Gastrocnemius medialis (tissue), 4 donors: ENCODE results near the gene THAP2. TPM values are rescaled to one million over a fixed set of nuclear protein-coding genes. Genes with fewer than 3 reads are reported as not detected.

Experiments used
- ATAC-seq, 2 donors: fragments of 150-250 bp; one replicate each; pipeline ENCODE4 v1.9.1; 2016
- DNase-seq, 2 donors: peaks; one replicate each; pipeline ENCODE4 v3.0.0-alpha.2; 2019
- H3K27ac ChIP-seq, 4 donors: fragments of 200-600 bp; sonication (generic); 1 replicate in 1 of 4; 2 replicates in 3 of 4; pipeline ENCODE4 v1.5.1; 2016 to 2018; ENCODE audit warnings: mild to moderate bottlenecking in 2 of 4, moderate library complexity in 1 of 4
- H3K27me3 ChIP-seq, 3 donors: fragments of 200-600 bp; sonication (generic) in 2 of 3; 1 replicate in 1 of 3; 2 replicates in 2 of 3; pipeline versions ENCODE4 v1.5.1 to v1.6.0; 2016 to 2019; ENCODE audit warnings: mild to moderate bottlenecking in 1 of 3, moderate library complexity in 1 of 3
- H3K36me3 ChIP-seq, 2 donors: fragments of 200-600 bp; sonication (generic) in 1 of 2; one replicate each; pipeline ENCODE4 v1.5.1; 2017 to 2018
- H3K4me1 ChIP-seq, 2 donors: fragments of 200-600 bp; sonication (generic) in 1 of 2; one replicate each; pipeline ENCODE4 v1.5.1; 2016 to 2017; ENCODE audit warnings: mild to moderate bottlenecking in 2 of 2
- H3K4me3 ChIP-seq, 4 donors: fragments of 200-600 bp; sonication (generic) in 3 of 4; 1 replicate in 1 of 4; 2 replicates in 3 of 4; pipeline ENCODE4 v1.5.1; 2016 to 2019; ENCODE audit warnings: mild to moderate bottlenecking in 2 of 4
- H3K9me3 ChIP-seq, 3 donors: fragments of 200-600 bp; sonication (generic) in 2 of 3; 1 replicate in 1 of 3; 2 replicates in 2 of 3; pipeline ENCODE4 v1.5.1; 2016 to 2019
- CTCF ChIP-seq, 5 experiments: fragments of 450-650 bp in 3 of 5; fragments of 200-600 bp in 2 of 5; sonication (generic) in 2 of 5; IDR thresholded peaks in 4 of 5; conservative IDR thresholded peaks in 1 of 5; 1 replicate in 4 of 5; 2 replicates in 1 of 5; pipeline ENCODE4 v1.5.1; 2016 to 2019; ENCODE audit warnings: antibody characterized with exemption in 5 of 5, mild to moderate bottlenecking in 3 of 5, moderate library complexity in 3 of 5
- POLR2A ChIP-seq, 2 donors: fragments of 450-650 bp; IDR thresholded peaks; one replicate each; pipeline ENCODE4 v1.6.1; 2017; ENCODE audit warnings: antibody characterized with exemption in 2 of 2, mild to moderate bottlenecking in 2 of 2, moderate library complexity in 2 of 2
- in situ Hi-C, 4 donors: fragments of 200-750 bp; cut with MboI; loops; one replicate each; pipeline versions ENCODE4 v1.15.0 to v1.8.0; 2017; ENCODE audit warnings: low sequenced_read_pairs in 4 of 4
- intact Hi-C: fragments of 100-400 bp; cut with DNase I; formaldehyde crosslinking; loops from one replicate; pipeline ENCODE4 v1.15.1; 2023; ENCODE audit warnings: low total_unique reads
- total RNA-seq, 4 donors: library from RNA; depleted of rRNA; stranded (reverse); fragments of >200 nt; gene quantifications; one replicate each; pipeline versions ENCODE4 v1.1.0 to v1.2.3, GENCODE V29; 2016

THAP2 gene
- total RNA-seq, 4 donors from 2014 or later = 0.93 to 6.6 (median 3.2) TPM

GRCh38 chr12:71666259-71666658 is 2.2 kb downstream of the THAP2 start:
- in situ Hi-C loops = loop anchor here in 2 of 4 donors (10.0 kb wide), 2 partner anchors 89 to 169 kb away; partner anchors contain the start of genes RAB21 (in 2 of the 2) and TBC1D15 (in 1 of the 2)
- TF ChIP-seq POLR2A (IDR thresholded peaks at IDR 0.05) = no peak
- no peak for TF ChIP-seq CTCF (IDR thresholded peaks at IDR 0.05 in 4 of 5, conservative IDR thresholded peaks at IDR 0.05 in 1 of 5)

GRCh38 chr12:71671311-71671710 is 7.2 kb downstream of the THAP2 start:
- no peaks in the 10 kb centered on the region for H3K9me3 ChIP-seq
- DNase-seq (no peak), ATAC-seq (no peak)
- H3K4me1 ChIP-seq = no peaks in the 10 kb centered on the region
- no peaks in the 10 kb centered on the region for H3K27me3 ChIP-seq
- in situ Hi-C loops (no loop called here), intact Hi-C loops (no loop called here)
- H3K27ac ChIP-seq = no peak overlapping the region
- no peak overlapping the region for H3K4me3 ChIP-seq
- no peak for TF ChIP-seq CTCF (IDR thresholded peaks at IDR 0.05 in 4 of 5, conservative IDR thresholded peaks at IDR 0.05 in 1 of 5)
- TF ChIP-seq POLR2A (IDR thresholded peaks at IDR 0.05) = no peak
- no peaks in the 10 kb centered on the region for H3K36me3 ChIP-seq

More at GRCh38 chr12:71666259-71666658, 2.2 kb downstream of the THAP2 start:
- ATAC-seq (no peak), DNase-seq (no peak)
- peak overlapping the region in 1 of 4 donors; percentile 93 for H3K27ac ChIP-seq
- H3K36me3 ChIP-seq = no peaks in the 10 kb centered on the region
- no peaks in the 10 kb centered on the region for H3K27me3 ChIP-seq
- H3K4me1 ChIP-seq = peaks cover 20 to 24% of the 10 kb centered on the region in 2 donors
- intact Hi-C loops = no loop called here
- no peak overlapping the region for H3K4me3 ChIP-seq
- no peaks in the 10 kb centered on the region for H3K9me3 ChIP-seq

- H3K36me3 ChIP-seq = no peaks in the 10 kb centered on the region
- H3K27ac ChIP-seq = no peak overlapping the region
- TF ChIP-seq CTCF (IDR thresholded peaks at IDR 0.05 in 4 of 5, conservative IDR thresholded peaks at IDR 0.05 in 1 of 5) = no peak
- no peaks in the 10 kb centered on the region for H3K4me1 ChIP-seq
- no peak for DNase-seq
- no peak for ATAC-seq
- H3K4me3 ChIP-seq = no peak overlapping the region
- H3K27me3 ChIP-seq = no peaks in the 10 kb centered on the region
- in situ Hi-C loops (no loop called here), intact Hi-C loops (no loop called here)
- no peaks in the 10 kb centered on the region for H3K9me3 ChIP-seq
Observed at GRCh38 chr12:71671816-71672215, 7.7 kb downstream of the THAP2 start.

GRCh38 chr12:71682466-71682865 is 18.4 kb downstream of the THAP2 start:
- in situ Hi-C loops (loop anchor here in 1 of 4 donors (10.0 kb wide), 1 partner anchor 72 kb away; the partner anchor contains the start of gene RAB21), intact Hi-C loops (loop anchor here (10.0 kb wide), 1 partner anchor 538 kb away; no protein-coding TSS in a partner anchor)
- DNase-seq (no peak), ATAC-seq (no peak)
- H3K9me3 ChIP-seq = no peaks in the 10 kb centered on the region
- TF ChIP-seq CTCF (IDR thresholded peaks at IDR 0.05 in 4 of 5, conservative IDR thresholded peaks at IDR 0.05 in 1 of 5) (no peak), POLR2A (IDR thresholded peaks at IDR 0.05) (no peak)
- no peaks in the 10 kb centered on the region for H3K36me3 ChIP-seq
- peaks cover 14 to 20% of the 10 kb centered on the region in 2 donors for H3K4me1 ChIP-seq
- H3K27me3 ChIP-seq = no peaks in the 10 kb centered on the region
- no peak overlapping the region for H3K4me3 ChIP-seq
- no peak overlapping the region for H3K27ac ChIP-seq

- in situ Hi-C loops (loop anchor here in 1 of 4 donors (10.0 kb wide), 1 partner anchor 71 kb away; the partner anchor contains the start of gene RAB21), intact Hi-C loops (loop anchor here (10.0 kb wide), 1 partner anchor 539 kb away; no protein-coding TSS in a partner anchor)
- DNase-seq = no peak
- H3K27me3 ChIP-seq = no peaks in the 10 kb centered on the region
- no peak for ATAC-seq
- no peaks in the 10 kb centered on the region for H3K36me3 ChIP-seq
- H3K27ac ChIP-seq = peak overlapping the region in 1 of 4 donors; percentile 91
- TF ChIP-seq CTCF (IDR thresholded peaks at IDR 0.05 in 4 of 5, conservative IDR thresholded peaks at IDR 0.05 in 1 of 5) (no peak), POLR2A (IDR thresholded peaks at IDR 0.05) (no peak)
- H3K4me1 ChIP-seq = peaks cover 24 to 30% of the 10 kb centered on the region in 2 donors
- H3K9me3 ChIP-seq = no peaks in the 10 kb centered on the region
- no peak overlapping the region for H3K4me3 ChIP-seq
Observed at GRCh38 chr12:71683633-71684032, 19.5 kb downstream of the THAP2 start.
